GM19328 (cell line): ENCODE measurements around the gene RBFOX1.

Experiments
- ATAC-seq: cut with Tn5 transposase; IDR thresholded peaks from one replicate; pipeline ENCODE4 v1.9.1; 2021; ENCODE audit warnings: mild to moderate bottlenecking, moderate library complexity; ENCODE audit not compliant: unreplicated experiment

Gene RBFOX1

GRCh38 chr16:7585705-7586104 lies 253.1 kb downstream of the RBFOX1 start:
- no peak for ATAC-seq

DNA sequence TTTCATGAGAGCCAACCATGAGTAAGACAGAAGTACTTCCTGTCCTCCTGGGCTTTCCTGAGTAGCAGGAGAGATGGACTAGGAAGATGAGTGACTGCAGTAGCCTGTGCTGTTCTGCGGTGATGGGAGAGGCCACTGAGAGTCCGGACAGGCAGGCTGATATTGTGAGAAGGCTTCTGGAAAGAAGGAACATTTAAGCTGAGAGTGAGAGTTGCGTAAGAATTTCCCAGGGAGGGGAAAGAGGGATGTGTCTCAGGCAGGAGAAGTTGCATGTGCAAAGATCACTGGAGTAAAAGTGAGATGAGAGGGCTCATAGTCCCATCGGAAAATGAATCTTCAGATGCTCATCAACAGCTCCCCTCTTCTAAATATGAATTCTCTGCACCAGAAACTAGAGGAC lies 258.3 kb downstream of the RBFOX1 start:
- no peak for ATAC-seq

- no peak for ATAC-seq
Observed at GRCh38 chr16:7596308-7596707, 263.7 kb downstream of the RBFOX1 start.

DNA sequence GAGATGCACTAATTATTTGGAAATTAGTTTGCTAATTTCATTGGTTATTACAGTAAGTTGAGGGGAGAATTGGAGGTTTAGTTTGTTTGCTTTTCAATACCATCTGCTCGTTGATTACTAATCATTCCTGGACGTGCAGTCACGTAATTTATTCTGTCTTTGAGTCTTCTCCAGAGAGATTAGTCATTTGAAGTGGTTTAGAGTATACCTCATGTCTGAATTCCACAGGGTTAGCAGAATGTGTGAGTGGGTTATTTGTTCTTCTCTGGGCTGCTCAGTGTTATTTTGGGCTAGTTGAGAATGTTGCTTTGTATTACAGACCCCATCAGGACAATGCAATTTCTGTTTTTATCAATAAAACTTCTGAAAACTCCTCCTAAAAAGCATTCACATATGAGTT lies 265.0 kb downstream of the RBFOX1 start:
- ATAC-seq, result no peak

DNA sequence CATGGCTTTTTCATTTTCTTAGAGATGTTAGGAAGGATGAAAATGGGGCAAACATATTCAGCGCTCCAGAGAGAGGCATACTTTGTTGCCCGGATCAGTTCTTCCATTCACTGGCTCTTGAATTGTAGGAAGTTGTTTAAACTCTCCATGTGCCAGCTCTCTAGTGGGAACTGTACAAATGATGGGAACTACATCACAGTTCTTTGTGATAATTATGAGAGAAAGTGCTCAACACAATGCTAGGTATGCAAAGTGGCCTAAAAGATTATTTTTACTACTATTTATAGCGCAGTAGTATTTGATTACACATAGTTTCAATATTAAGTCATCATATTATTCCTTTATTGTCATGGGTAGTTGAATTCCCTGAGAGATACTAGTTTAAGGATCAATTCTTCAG lies 268.5 kb downstream of the RBFOX1 start:
- no peak for ATAC-seq

GRCh38 chr16:7602291-7602950 lies 269.8 kb downstream of the RBFOX1 start:
- no peak for ATAC-seq

GRCh38 chr16:7605812-7606211 lies 273.2 kb downstream of the RBFOX1 start:
- ATAC-seq, result no peak

DNA sequence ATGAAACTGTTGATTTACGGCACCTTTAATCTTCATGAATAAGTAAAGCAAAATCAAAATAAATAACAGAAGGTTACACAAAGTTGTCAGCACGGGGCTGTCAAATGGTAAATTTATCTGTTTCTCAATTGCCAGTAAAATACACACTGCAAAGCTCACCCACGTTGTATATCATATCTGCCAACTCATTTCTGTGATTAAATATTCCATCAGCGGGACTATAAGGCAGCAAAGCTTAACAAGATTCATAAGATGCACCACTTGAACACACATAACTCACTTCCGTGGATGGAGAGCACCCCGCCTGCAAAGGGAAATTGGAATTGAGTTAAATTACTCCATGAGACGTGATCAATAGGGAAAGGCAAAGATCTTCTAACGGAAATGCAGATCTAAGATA lies 280.0 kb downstream of the RBFOX1 start:
- no peak for ATAC-seq

GRCh38 chr16:7613518-7613917 lies 280.9 kb downstream of the RBFOX1 start:
- ATAC-seq, result no peak

GRCh38 chr16:7614021-7614795 lies 281.6 kb downstream of the RBFOX1 start:
- ATAC-seq, result no peak

GRCh38 chr16:7615565-7615964 lies 282.9 kb downstream of the RBFOX1 start:
- ATAC-seq, result no peak

DNA sequence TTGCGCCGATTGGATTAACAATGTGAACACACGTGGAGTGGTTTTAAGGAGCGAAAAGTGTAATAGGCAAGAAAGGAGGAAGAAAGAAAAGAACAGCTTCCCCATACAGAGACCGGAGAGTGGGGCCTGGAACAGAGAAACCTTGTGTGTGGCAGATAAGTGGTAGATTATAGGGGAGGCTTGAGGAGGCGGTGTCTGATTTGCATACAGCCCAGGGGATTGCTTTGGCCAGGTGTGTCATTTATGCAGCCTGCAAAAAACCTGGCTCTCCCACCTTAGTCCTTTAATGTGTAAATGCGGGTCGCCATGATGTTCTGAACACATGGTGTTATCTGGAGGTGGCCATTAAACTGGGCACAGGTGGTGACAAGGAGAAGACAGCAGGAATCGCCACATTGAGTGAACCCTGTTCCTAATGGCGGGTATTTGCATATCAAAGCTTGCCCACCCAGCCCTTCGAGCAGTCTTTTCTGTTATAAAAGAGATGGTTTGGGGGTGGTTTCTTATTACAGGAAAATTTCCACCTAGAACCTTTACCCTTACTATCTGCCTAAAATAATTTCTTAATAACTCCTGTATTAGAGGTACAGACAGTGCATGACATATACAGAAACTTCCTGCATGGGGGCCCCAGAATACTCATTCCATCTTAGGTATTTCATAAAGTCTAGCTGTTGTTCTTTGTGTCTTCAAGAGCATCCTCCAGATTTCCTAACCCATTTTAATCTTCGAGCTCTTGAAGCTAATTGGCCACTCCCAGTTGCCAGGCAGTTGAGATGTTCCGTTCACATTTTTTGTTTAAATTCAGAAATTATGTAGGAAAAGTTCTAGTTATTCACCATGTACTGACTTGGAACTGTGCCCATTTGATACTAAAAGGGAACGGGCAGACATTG lies 292.5 kb downstream of the RBFOX1 start:
- ATAC-seq, result no peak

DNA sequence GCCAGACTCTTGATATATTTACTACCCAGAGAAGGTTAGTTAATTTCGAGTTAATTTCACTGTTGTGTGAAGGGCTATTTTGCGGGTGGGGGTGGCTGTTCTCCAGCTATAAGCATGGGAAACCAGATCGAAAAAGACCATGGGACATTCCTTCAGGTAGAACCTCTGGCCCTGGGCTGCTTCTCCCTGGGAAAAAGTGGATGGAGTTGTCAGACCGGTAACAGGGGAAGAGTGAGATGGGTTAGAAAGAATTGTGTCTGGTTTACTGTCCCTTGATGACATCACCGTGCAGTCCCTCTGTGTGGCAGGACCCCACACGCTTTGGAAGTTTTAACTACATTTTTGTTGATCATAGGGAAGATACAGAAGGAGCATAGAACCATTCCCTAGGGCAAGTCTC lies 296.3 kb downstream of the RBFOX1 start:
- ATAC-seq, result no peak

DNA sequence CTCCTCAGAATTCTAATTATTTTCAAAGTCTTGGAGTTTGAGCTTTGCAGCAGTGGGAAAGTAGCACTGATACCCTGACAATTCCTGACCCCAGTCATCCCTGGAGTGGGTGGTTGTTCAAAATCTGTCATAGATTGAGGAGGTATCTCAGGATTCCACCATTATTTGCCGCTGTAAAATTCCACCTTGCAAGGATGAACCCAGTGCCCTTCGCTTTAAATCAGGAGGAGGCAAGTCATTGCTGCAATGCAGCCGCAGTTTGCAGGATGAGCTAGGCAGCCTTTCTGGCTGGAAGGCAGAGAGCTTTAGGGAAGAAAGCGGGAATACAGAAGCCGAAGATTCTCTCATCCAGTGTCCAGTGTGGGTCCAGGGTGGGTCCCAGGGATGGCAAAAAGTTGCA lies 296.9 kb downstream of the RBFOX1 start:
- no peak for ATAC-seq

DNA sequence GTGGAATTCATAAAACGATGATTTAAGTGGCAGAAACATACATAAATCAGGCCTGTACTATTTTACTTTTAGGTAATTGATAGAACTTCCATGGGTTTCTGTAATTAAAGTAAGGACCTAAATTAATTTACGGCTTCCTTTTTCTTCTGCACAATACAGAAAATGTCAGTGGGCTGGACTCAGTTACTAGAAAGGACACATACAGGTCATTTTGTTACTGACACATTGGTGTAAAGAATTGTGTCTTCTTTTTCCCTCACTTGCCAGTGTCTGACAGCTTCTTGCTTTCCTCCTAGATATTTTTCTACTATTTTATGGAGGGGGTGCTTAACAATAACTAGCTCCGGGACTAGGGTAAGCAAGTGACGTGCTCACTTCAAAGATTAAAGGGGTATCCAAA lies 304.8 kb downstream of the RBFOX1 start:
- no peak for ATAC-seq

DNA sequence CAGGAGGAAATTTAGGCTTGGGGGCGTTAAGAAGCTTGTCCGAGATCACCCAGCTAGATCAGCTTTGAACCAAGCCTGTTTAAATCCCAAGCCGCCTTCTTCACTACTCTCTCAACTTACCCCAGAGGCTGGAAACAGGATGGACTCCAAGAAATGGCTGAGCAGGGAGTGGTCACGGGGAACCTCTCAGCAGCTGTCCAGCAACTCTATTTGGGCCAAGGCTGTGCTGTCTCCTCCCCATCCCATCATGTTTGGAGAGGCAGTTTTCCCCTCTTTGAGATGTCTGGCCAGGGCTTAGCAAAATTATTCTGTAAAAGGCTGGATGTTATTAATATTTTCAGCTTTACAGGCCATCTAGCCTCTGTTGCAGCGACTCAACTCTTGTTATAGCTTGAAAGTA lies 305.7 kb downstream of the RBFOX1 start:
- no peak for ATAC-seq

DNA sequence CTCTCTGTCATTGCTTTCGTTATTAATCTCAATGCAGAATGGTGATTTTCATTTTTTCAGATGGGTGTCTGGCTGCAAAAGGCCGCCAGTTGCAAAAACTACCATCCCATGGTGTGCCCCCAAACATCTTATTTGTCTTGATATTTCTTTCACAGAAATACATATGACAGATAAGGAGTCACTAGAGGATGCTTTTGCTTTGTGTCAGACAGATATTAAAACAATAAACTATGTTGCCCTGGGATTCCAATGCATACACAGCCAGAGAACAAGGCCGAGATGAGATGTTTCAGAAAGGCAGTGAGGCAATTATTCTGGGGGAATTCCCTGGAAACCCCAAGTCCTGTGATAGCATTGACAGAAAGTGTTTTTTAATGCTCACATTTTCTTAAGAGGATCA lies 307.7 kb downstream of the RBFOX1 start:
- ATAC-seq, result no peak

- ATAC-seq, result no peak
Observed at GRCh38 chr16:7644176-7644575, 311.5 kb downstream of the RBFOX1 start.

- no peak for ATAC-seq
Observed at GRCh38 chr16:7644811-7645210, 312.2 kb downstream of the RBFOX1 start.

- ATAC-seq, result no peak
Observed at GRCh38 chr16:7646821-7647500, 314.3 kb downstream of the RBFOX1 start.

DNA sequence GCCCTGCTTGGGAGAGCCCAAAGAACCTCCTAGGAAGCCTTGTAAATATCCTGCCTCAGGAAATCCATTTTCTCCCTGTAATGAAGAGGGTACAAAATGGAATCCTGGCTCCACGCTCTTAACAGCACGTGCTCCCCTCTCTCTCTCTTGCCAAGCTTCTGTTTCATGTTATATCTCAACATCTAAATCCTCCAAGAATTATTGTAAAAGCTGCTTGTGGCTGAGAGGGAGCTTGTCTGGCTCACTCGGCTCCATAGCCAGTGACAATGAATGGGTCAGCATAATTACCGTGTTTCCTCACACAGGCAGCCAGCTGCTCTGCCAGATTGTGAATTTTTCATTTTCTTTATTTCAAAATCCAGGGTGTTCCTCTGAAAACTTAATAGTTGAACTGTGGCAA lies 317.8 kb downstream of the RBFOX1 start:
- ATAC-seq, result no peak
